Measurements from ENCODE around the gene ASPSCR1. TPM values are rescaled to one million over a fixed set of nuclear protein-coding genes. Genes with fewer than 3 reads are reported as not detected.

Gene ASPSCR1
- total and polyA plus RNA-seq, 2 of the 13 experiments (the other 11 are each of a cell fraction or from before 2014, with no cell fraction given), result 274 to 314 TPM

DNA sequence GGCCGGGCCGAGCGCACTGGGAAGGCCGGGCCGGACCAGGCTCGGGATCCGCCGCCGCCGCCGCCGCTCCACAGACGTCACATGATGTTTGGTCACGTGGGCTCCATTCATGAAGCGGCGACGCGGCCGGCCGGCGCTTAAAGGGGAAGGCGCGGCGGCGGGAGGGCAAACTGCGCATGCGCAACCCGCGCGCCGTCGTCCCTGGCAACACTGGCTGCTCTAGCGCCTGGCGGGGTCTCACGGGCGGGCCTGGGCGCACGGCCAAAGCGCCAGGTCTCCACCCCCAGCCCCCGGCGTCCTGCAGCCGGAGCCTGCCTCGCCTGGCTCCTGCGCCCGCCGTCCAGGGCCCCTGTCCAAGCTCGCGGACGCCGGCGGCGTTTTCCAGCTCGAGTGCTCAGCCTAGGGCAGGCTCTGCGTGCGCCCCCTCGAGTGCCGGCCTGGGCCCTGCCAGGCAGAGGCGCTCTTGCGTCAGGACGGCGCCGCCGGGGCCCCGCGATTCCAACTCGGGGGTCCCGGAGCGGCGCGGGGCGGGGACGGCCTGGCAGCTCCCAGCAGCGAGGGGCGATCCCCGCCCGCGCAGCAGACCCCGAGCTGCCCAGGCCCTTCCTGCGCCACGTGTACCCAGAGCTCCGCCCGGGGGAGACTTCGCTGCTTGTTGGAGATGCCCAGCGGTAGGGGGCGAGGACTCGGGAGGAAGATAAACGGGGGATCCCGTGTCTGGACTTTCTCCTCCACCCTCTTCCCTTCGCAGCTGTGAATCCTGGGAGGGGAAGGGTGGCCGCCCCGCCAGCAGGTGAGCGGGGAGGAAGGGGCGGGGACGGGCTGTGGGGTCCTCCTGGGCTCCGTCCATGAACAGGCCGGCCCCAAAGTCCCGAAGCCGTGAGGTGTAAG lies 49.5 kb upstream of the ASPSCR1 start, which contains the start of gene MAFG (continued):
- TF ChIP-seq, protein P1, sequence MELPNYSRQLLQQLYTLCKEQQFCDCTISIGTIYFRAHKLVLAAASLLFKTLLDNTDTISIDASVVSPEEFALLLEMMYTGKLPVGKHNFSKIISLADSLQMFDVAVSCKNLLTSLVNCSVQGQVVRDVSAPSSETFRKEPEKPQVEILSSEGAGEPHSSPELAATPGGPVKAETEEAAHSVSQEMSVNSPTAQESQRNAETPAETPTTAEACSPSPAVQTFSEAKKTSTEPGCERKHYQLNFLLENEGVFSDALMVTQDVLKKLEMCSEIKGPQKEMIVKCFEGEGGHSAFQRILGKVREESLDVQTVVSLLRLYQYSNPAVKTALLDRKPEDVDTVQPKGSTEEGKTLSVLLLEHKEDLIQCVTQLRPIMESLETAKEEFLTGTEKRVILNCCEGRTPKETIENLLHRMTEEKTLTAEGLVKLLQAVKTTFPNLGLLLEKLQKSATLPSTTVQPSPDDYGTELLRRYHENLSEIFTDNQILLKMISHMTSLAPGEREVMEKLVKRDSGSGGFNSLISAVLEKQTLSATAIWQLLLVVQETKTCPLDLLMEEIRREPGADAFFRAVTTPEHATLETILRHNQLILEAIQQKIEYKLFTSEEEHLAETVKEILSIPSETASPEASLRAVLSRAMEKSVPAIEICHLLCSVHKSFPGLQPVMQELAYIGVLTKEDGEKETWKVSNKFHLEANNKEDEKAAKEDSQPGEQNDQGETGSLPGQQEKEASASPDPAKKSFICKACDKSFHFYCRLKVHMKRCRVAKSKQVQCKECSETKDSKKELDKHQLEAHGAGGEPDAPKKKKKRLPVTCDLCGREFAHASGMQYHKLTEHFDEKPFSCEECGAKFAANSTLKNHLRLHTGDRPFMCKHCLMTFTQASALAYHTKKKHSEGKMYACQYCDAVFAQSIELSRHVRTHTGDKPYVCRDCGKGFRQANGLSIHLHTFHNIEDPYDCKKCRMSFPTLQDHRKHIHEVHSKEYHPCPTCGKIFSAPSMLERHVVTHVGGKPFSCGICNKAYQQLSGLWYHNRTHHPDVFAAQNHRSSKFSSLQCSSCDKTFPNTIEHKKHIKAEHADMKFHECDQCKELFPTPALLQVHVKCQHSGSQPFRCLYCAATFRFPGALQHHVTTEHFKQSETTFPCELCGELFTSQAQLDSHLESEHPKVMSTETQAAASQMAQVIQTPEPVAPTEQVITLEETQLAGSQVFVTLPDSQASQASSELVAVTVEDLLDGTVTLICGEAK (IDR thresholded peaks at IDR 0.05), result no peak
- TF ChIP-seq, protein P1 (CRISPR knock-in tag; IDR thresholded peaks at IDR 0.05), result peak; percentile 67
- TF ChIP-seq, protein P2, sequence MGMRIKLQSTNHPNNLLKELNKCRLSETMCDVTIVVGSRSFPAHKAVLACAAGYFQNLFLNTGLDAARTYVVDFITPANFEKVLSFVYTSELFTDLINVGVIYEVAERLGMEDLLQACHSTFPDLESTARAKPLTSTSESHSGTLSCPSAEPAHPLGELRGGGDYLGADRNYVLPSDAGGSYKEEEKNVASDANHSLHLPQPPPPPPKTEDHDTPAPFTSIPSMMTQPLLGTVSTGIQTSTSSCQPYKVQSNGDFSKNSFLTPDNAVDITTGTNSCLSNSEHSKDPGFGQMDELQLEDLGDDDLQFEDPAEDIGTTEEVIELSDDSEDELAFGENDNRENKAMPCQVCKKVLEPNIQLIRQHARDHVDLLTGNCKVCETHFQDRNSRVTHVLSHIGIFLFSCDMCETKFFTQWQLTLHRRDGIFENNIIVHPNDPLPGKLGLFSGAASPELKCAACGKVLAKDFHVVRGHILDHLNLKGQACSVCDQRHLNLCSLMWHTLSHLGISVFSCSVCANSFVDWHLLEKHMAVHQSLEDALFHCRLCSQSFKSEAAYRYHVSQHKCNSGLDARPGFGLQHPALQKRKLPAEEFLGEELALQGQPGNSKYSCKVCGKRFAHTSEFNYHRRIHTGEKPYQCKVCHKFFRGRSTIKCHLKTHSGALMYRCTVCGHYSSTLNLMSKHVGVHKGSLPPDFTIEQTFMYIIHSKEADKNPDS (CRISPR knock-in tag; IDR thresholded peaks at IDR 0.05), result no peak
- TF ChIP-seq YY1 (IDR thresholded peaks at IDR 0.05; ENCODE audit: insufficient read depth, insufficient replicate concordance, low read depth, low read length) (peak; percentile 61), CBX1 (IDR thresholded peaks at IDR 0.05; ENCODE audit: low read depth) (no peak), ZNF709 (CRISPR knock-in tag; IDR thresholded peaks at IDR 0.05) (peak; percentile 59; the same call in 1 of the 2 replicates)
- TF ChIP-seq, protein P3, sequence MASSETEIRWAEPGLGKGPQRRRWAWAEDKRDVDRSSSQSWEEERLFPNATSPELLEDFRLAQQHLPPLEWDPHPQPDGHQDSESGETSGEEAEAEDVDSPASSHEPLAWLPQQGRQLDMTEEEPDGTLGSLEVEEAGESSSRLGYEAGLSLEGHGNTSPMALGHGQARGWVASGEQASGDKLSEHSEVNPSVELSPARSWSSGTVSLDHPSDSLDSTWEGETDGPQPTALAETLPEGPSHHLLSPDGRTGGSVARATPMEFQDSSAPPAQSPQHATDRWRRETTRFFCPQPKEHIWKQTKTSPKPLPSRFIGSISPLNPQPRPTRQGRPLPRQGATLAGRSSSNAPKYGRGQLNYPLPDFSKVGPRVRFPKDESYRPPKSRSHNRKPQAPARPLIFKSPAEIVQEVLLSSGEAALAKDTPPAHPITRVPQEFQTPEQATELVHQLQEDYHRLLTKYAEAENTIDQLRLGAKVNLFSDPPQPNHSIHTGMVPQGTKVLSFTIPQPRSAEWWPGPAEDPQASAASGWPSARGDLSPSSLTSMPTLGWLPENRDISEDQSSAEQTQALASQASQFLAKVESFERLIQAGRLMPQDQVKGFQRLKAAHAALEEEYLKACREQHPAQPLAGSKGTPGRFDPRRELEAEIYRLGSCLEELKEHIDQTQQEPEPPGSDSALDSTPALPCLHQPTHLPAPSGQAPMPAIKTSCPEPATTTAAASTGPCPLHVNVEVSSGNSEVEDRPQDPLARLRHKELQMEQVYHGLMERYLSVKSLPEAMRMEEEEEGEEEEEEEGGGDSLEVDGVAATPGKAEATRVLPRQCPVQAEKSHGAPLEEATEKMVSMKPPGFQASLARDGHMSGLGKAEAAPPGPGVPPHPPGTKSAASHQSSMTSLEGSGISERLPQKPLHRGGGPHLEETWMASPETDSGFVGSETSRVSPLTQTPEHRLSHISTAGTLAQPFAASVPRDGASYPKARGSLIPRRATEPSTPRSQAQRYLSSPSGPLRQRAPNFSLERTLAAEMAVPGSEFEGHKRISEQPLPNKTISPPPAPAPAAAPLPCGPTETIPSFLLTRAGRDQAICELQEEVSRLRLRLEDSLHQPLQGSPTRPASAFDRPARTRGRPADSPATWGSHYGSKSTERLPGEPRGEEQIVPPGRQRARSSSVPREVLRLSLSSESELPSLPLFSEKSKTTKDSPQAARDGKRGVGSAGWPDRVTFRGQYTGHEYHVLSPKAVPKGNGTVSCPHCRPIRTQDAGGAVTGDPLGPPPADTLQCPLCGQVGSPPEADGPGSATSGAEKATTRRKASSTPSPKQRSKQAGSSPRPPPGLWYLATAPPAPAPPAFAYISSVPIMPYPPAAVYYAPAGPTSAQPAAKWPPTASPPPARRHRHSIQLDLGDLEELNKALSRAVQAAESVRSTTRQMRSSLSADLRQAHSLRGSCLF (CRISPR knock-in tag; IDR thresholded peaks at IDR 0.05; ENCODE audit: borderline replicate concordance), result no peak
- TF ChIP-seq, protein P4, sequence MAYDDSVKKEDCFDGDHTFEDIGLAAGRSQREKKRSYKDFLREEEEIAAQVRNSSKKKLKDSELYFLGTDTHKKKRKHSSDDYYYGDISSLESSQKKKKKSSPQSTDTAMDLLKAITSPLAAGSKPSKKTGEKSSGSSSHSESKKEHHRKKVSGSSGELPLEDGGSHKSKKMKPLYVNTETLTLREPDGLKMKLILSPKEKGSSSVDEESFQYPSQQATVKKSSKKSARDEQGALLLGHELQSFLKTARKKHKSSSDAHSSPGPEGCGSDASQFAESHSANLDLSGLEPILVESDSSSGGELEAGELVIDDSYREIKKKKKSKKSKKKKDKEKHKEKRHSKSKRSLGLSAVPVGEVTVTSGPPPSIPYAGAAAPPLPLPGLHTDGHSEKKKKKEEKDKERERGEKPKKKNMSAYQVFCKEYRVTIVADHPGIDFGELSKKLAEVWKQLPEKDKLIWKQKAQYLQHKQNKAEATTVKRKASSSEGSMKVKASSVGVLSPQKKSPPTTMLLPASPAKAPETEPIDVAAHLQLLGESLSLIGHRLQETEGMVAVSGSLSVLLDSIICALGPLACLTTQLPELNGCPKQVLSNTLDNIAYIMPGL (CRISPR knock-in tag; IDR thresholded peaks at IDR 0.05; ENCODE audit: borderline replicate concordance in 1 of 2, low read depth in 1 of 2), result peak; percentile 90 to 97; a peak in 3 of 4 replicates
